Measurements from ENCODE around the gene BACH1.

- TF ChIP-seq CTCF (IDR thresholded peaks at IDR 0.05) (no peak), POLR2A (IDR thresholded peaks at IDR 0.05) (no peak)
Measured at GRCh38 chr21:29333406-29333805, 34.7 kb downstream of the BACH1 start.
